GM12878 (cell line): ENCODE data around the gene MOGAT1. TPM values are rescaled to one million over a fixed set of nuclear protein-coding genes. Genes with fewer than 3 reads are reported as not detected.

Experiments
- ATAC-seq: fragments of 200-7000 bp; cut with Tn5 transposase; 3 replicates; pipeline ENCODE4 v1.9.1; 2020; ENCODE audit warnings: mild to moderate bottlenecking, moderate library complexity
- BruUV-seq: library from RNA; stranded (reverse); fragments of 400-500 nt; replicated peaks from 2 replicates; lab custom pipeline; 2021; lab: Mats Ljungman, UMichigan
- CTCF ChIA-PET: fragments of 300-600 bp; sonication (Branson Sonifier 250); formaldehyde crosslinking; extraction: SDS; loops from one replicate; lab custom pipeline; 2021; ENCODE audit warnings: inconsistent platforms; lab: Yijun Ruan, JAX
- POLR2A ChIA-PET: fragments of 350-600 bp; formaldehyde crosslinking; extraction: SDS; loops from one replicate; lab custom pipeline; 2021; ENCODE audit warnings: inconsistent platforms; lab: Charles Lee
- RAD21 ChIA-PET: fragments of 300-600 bp; sonication (Branson Sonifier 250); formaldehyde crosslinking; loops from one replicate; lab custom pipeline; 2023; ENCODE audit warnings: antibody characterized with exemption; ENCODE audit not compliant: unreplicated experiment; lab: Charles Lee
- SMC1A ChIA-PET: fragments of 300-600 bp; sonication (Branson Sonifier 250); formaldehyde crosslinking; loops from one replicate; lab custom pipeline; 2023; ENCODE audit not compliant: unreplicated experiment, uncharacterized antibody; lab: Charles Lee
- DNase-seq: peaks from one replicate; pipeline ENCODE4 v3.0.0-alpha.2; 2011; ENCODE audit warnings: low read depth, low spot score
- FAIRE-seq: peaks from 3 replicates; lab custom pipeline; 2011; peaks lifted over from hg19 to GRCh38; lab: Jason Lieb, UNC
- H2AFZ ChIP-seq: 2 replicates; pipeline ENCODE4 v1.6.0; 2011; ENCODE audit warnings: low read depth, low read length, control low read depth; ENCODE audit not compliant: control insufficient read depth
- H3K27ac ChIP-seq: 2 replicates; pipeline ENCODE4 v1.5.1; 2011; ENCODE audit warnings: control low read depth; ENCODE audit not compliant: control insufficient read depth, insufficient read depth
- H3K27me3 ChIP-seq, 2 experiments: replicated peaks in 1 of 2; 2 replicates each; pipeline versions ENCODE4 v1.6.0 to v1.6.1; 2011; ENCODE audit warnings: low read length in 1 of 2; ENCODE audit not compliant: control insufficient read depth in 2 of 2, insufficient read depth in 2 of 2
- H3K36me3 ChIP-seq, 2 experiments: 2 replicates each; pipeline ENCODE4 v1.5.1; 2011; ENCODE audit warnings: low read length in 1 of 2; ENCODE audit not compliant: control insufficient read depth in 2 of 2, insufficient read depth in 2 of 2
- H3K4me1 ChIP-seq: 2 replicates; pipeline ENCODE4 v1.6.1; 2011; ENCODE audit warnings: mild to moderate bottlenecking, low read length, moderate library complexity, mixed read lengths; ENCODE audit not compliant: control insufficient read depth, insufficient read depth
- H3K4me2 ChIP-seq: 2 replicates; pipeline ENCODE4 v1.6.0; 2011; ENCODE audit warnings: control low read depth; ENCODE audit not compliant: control insufficient read depth, insufficient read depth
- H3K4me3 ChIP-seq: fragments of 200-600 bp; sonication (generic); 2 replicates; pipeline ENCODE4 v1.5.1; 2016
- H3K79me2 ChIP-seq: 2 replicates; pipeline ENCODE4 v1.6.0; 2011; ENCODE audit warnings: low read length; ENCODE audit not compliant: control insufficient read depth, insufficient read depth
- H3K9ac ChIP-seq: 2 replicates; pipeline ENCODE4 v1.8.0; 2011; ENCODE audit warnings: low read length, control low read depth, mixed read lengths; ENCODE audit not compliant: control insufficient read depth, insufficient read depth
- H3K9me3 ChIP-seq: replicated peaks from 3 replicates; pipeline ENCODE4 v1.5.1; 2011; ENCODE audit warnings: mild to moderate bottlenecking, low read length; ENCODE audit not compliant: control insufficient read depth, insufficient read depth
- H4K20me1 ChIP-seq: 2 replicates; pipeline ENCODE4 v1.6.0; 2011; ENCODE audit not compliant: control insufficient read depth, insufficient read depth
- CBX3 ChIP-seq: fragments of 200-600 bp; sonication (generic); IDR thresholded peaks from 2 replicates; pipeline ENCODE4 v1.6.1; 2016; ENCODE audit warnings: low read depth, borderline replicate concordance
- CBX5 ChIP-seq: sonication (generic); IDR thresholded peaks from 2 replicates; pipeline ENCODE4 v1.6.1; 2016; ENCODE audit warnings: low read depth, moderate library complexity, mild to moderate bottlenecking, inconsistent platforms
- ESRRA ChIP-seq: IDR thresholded peaks from 2 replicates; pipeline ENCODE4 v1.6.1; 2012; ENCODE audit warnings: mild to moderate bottlenecking, low read length, improper control_type of control experiment
- EZH2 ChIP-seq: IDR thresholded peaks from 2 replicates; pipeline ENCODE4 v1.6.1; 2012; ENCODE audit warnings: low read depth, mild to moderate bottlenecking, control low read depth, inconsistent platforms, low read length, borderline replicate concordance; ENCODE audit not compliant: control insufficient read depth
- RAD21 ChIP-seq: IDR thresholded peaks from 2 replicates; pipeline ENCODE4 v1.6.1; 2011; ENCODE audit warnings: mild to moderate bottlenecking, low read depth, low read length, moderate library complexity; ENCODE audit not compliant: insufficient read depth
- RCOR1 ChIP-seq: conservative IDR thresholded peaks from 2 replicates; pipeline ENCODE4 v1.6.1; 2012; ENCODE audit warnings: low read depth, low read length, improper control_type of control experiment
- RFX5 ChIP-seq: IDR thresholded peaks from 2 replicates; pipeline ENCODE4 v1.6.1; 2011; ENCODE audit warnings: low read depth, low read length, improper control_type of control experiment
- SMAD5 ChIP-seq: IDR thresholded peaks from 2 replicates; pipeline ENCODE4 v1.6.1; 2016; ENCODE audit warnings: antibody characterized with exemption, low read depth
- TARDBP ChIP-seq: IDR thresholded peaks from 2 replicates; pipeline ENCODE4 v1.6.1; 2016; ENCODE audit warnings: borderline replicate concordance
- ZBED1 ChIP-seq: IDR thresholded peaks from 2 replicates; pipeline ENCODE4 v1.6.1; 2016; ENCODE audit warnings: borderline replicate concordance
- ZNF217 ChIP-seq: fragments of 450-650 bp; IDR thresholded peaks from 2 replicates; pipeline ENCODE4 v1.6.1; 2017; ENCODE audit warnings: antibody characterized with exemption, mild to moderate bottlenecking
- WGBS: methylation state at CpG from one replicate; pipeline ENCODE4 v1.1.6; 2016; ENCODE audit warnings: low lambda C conversion rate; ENCODE audit not compliant: insufficient replicate concordance, insufficient coverage; ENCODE audit errors: missing lambda C conversion rate; 5-methylcytosine and 5-hydroxymethylcytosine counted together
- in situ Hi-C: fragments of 300-500 bp; cut with MboI; formaldehyde crosslinking; loops from 9 replicates; pipeline ENCODE4 v1.14.3; 2018; ENCODE audit warnings: mixed read lengths
- intact Hi-C: fragments of 100-400 bp; cut with micrococcal nuclease; formaldehyde crosslinking; loops from one replicate; pipeline ENCODE4 v1.14.2; 2022; ENCODE audit not compliant: unreplicated experiment
- polyA plus RNA-seq, 11 experiments: library from polyadenylated mRNA; depleted of rRNA in 4 of 11; unstranded in 6 of 11; stranded (reverse) in 5 of 11; fragments of >200 nt; fragmentation: Nextera tagmentation in 4 of 11; fragmentation: Illumina TruSeq in 1 of 11; extraction: Ambion mirVana in 4 of 11; extraction: Trizol in 1 of 11; gene quantifications; 1 replicate in 1 of 11; 2 replicates in 10 of 11; pipeline versions ENCODE4 v1.2.1 to v1.2.3, GENCODE V29; 2011 to 2016; ENCODE audit warnings: inconsistent platforms in 2 of 11, missing spikeins in 2 of 11, low read depth in 1 of 11
- total RNA-seq, 4 experiments: library from RNA; depleted of rRNA in 3 of 4; stranded (reverse); fragments of >200 nt in 3 of 4; fragmentation: Illumina TruSeq in 1 of 4; extraction: Trizol in 1 of 4; gene quantifications; 2 replicates each; pipeline versions ENCODE4 v1.2.1 to v1.2.3, GENCODE V29; 2013 to 2021
- TF ChIP-seq, protein P1 (sequence below): IDR thresholded peaks from 2 replicates; pipeline ENCODE4 v1.6.1; 2012; ENCODE audit warnings: improper control_type of control experiment, low read depth, low read length; ENCODE audit not compliant: insufficient replicate concordance

MOGAT1 gene
- total and polyA plus RNA-seq, 10 of the 15 experiments (the other 5 are each of a cell fraction or from before 2014, with no cell fraction given), result not detected

- TF ChIP-seq CBX3, result no peak
- TF ChIP-seq TARDBP, result no peak
Observed at GRCh38 chr2:222703091-222703490, 31.6 kb downstream of the MOGAT1 start (continued).

- intact Hi-C loops, result no loop called here
Observed at GRCh38 chr2:222703886-222704285, 32.4 kb downstream of the MOGAT1 start.

More at GRCh38 chr2:222703886-222704285, 32.4 kb downstream of the MOGAT1 start:
- H4K20me1 ChIP-seq, result no peaks in the 10 kb centered on the region
- ATAC-seq, result no peak
- H3K4me1 ChIP-seq, result peaks cover 8% of the 10 kb centered on the region
- ChIA-PET RAD21 (interaction anchor here (1.2 kb wide), 1 partner anchor 199 kb away, joined by 4 read pairs; no protein-coding TSS in a partner anchor), CTCF (interaction anchor here (0.7 to 8.2 kb wide), 7 partner anchors 13 to 844 kb away, joined by 3 to 141 read pairs (median 3); no protein-coding TSS in a partner anchor), SMC1A (interaction anchor here (0.6 to 3.5 kb wide), 6 partner anchors 9 to 238 kb away, joined by 3 to 16 read pairs (median 3); no protein-coding TSS in a partner anchor), POLR2A (interaction anchor here (0.7 to 0.8 kb wide), 2 partner anchors 23 to 175 kb away, joined by 3 to 4 read pairs; no protein-coding TSS in a partner anchor)
- H3K27ac ChIP-seq, result no peak overlapping the region
- no peak for FAIRE-seq
- H3K9ac ChIP-seq, result no peak overlapping the region
- H3K4me3 ChIP-seq, result no peak overlapping the region
- in situ Hi-C loops, result no loop called here
- H3K27me3 ChIP-seq, result no peaks in the 10 kb centered on the region
- H3K79me2 ChIP-seq, result no peaks in the 10 kb centered on the region
- H3K36me3 ChIP-seq, result no peaks in the 10 kb centered on the region
- DNase-seq, result no peak
- 15% methylated on average over 3 of the region's 3 CpGs for WGBS
- no peak overlapping the region for H2AFZ ChIP-seq
- TF ChIP-seq RAD21 (no peak), ESRRA (no peak), EZH2 (no peak), RFX5 (no peak), ZBED1 (no peak), CBX5 (no peak), SMAD5 (no peak), ZNF217 (no peak), RCOR1 (no peak)
- TF ChIP-seq, protein P1, sequence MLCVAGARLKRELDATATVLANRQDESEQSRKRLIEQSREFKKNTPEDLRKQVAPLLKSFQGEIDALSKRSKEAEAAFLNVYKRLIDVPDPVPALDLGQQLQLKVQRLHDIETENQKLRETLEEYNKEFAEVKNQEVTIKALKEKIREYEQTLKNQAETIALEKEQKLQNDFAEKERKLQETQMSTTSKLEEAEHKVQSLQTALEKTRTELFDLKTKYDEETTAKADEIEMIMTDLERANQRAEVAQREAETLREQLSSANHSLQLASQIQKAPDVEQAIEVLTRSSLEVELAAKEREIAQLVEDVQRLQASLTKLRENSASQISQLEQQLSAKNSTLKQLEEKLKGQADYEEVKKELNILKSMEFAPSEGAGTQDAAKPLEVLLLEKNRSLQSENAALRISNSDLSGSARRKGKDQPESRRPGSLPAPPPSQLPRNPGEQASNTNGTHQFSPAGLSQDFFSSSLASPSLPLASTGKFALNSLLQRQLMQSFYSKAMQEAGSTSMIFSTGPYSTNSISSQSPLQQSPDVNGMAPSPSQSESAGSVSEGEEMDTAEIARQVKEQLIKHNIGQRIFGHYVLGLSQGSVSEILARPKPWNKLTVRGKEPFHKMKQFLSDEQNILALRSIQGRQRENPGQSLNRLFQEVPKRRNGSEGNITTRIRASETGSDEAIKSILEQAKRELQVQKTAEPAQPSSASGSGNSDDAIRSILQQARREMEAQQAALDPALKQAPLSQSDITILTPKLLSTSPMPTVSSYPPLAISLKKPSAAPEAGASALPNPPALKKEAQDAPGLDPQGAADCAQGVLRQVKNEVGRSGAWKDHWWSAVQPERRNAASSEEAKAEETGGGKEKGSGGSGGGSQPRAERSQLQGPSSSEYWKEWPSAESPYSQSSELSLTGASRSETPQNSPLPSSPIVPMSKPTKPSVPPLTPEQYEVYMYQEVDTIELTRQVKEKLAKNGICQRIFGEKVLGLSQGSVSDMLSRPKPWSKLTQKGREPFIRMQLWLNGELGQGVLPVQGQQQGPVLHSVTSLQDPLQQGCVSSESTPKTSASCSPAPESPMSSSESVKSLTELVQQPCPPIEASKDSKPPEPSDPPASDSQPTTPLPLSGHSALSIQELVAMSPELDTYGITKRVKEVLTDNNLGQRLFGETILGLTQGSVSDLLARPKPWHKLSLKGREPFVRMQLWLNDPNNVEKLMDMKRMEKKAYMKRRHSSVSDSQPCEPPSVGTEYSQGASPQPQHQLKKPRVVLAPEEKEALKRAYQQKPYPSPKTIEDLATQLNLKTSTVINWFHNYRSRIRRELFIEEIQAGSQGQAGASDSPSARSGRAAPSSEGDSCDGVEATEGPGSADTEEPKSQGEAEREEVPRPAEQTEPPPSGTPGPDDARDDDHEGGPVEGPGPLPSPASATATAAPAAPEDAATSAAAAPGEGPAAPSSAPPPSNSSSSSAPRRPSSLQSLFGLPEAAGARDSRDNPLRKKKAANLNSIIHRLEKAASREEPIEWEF, result no peak
- no peaks in the 10 kb centered on the region for H3K9me3 ChIP-seq
- BruUV-seq, result no TSS peak
- no peak overlapping the region for H3K4me2 ChIP-seq
